Neural progenitor cell (in vitro differentiated cells): Measurements from ENCODE around the gene UBXN7.

Source experiments
- EZH2 ChIP-seq: fragments of 200-600 bp; sonication (generic); IDR thresholded peaks from 2 replicates; pipeline ENCODE4 v1.6.1; 2017; ENCODE audit warnings: antibody characterized with exemption, mild to moderate bottlenecking, moderate library complexity
- EZH2phosphoT487 ChIP-seq: fragments of 200-600 bp; sonication (generic); IDR thresholded peaks from 2 replicates; pipeline ENCODE4 v1.6.1; 2017; ENCODE audit warnings: antibody characterized with exemption
- TF ChIP-seq, protein P1 (sequence below): fragments of 200-600 bp; sonication (generic); IDR thresholded peaks from 2 replicates; pipeline ENCODE4 v1.5.1; 2017; ENCODE audit warnings: antibody characterized with exemption, mild to moderate bottlenecking

DNA sequence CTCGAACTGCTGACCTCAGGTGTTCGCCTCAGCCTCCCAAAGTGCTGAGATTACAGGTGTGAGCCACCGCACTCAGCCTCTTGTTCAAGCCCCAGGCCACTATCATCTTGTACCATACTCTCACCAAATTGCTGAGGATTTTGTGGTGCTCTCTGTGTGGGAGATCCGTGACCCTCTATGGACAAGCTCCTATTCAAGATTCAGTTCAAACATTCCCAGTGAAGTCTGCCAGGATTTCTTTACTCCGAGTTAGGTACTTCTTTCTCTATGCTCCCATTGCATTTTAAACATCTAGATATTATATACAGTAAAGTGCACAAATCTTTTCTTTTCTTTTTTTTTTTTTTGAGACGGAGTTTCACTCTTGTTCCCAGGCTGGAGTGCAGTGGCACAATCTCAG is 93.2 kb downstream of the UBXN7 start:
- TF ChIP-seq EZH2: no peak
- TF ChIP-seq, protein P1, sequence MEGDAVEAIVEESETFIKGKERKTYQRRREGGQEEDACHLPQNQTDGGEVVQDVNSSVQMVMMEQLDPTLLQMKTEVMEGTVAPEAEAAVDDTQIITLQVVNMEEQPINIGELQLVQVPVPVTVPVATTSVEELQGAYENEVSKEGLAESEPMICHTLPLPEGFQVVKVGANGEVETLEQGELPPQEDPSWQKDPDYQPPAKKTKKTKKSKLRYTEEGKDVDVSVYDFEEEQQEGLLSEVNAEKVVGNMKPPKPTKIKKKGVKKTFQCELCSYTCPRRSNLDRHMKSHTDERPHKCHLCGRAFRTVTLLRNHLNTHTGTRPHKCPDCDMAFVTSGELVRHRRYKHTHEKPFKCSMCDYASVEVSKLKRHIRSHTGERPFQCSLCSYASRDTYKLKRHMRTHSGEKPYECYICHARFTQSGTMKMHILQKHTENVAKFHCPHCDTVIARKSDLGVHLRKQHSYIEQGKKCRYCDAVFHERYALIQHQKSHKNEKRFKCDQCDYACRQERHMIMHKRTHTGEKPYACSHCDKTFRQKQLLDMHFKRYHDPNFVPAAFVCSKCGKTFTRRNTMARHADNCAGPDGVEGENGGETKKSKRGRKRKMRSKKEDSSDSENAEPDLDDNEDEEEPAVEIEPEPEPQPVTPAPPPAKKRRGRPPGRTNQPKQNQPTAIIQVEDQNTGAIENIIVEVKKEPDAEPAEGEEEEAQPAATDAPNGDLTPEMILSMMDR: no peak
- TF ChIP-seq EZH2phosphoT487: no peak
